DMS 273 (cell line): ENCODE data around the gene HDLBP.

Experiments
- DNase-seq: peaks from one replicate; lab custom pipeline; 2025; ENCODE audit not compliant: unreplicated experiment; lab: John Stamatoyannopoulos, UW

Gene HDLBP

GRCh38 chr2:241229563-241230401, 85.7 kb downstream of the HDLBP start:
- DNase-seq: no peak

DNA sequence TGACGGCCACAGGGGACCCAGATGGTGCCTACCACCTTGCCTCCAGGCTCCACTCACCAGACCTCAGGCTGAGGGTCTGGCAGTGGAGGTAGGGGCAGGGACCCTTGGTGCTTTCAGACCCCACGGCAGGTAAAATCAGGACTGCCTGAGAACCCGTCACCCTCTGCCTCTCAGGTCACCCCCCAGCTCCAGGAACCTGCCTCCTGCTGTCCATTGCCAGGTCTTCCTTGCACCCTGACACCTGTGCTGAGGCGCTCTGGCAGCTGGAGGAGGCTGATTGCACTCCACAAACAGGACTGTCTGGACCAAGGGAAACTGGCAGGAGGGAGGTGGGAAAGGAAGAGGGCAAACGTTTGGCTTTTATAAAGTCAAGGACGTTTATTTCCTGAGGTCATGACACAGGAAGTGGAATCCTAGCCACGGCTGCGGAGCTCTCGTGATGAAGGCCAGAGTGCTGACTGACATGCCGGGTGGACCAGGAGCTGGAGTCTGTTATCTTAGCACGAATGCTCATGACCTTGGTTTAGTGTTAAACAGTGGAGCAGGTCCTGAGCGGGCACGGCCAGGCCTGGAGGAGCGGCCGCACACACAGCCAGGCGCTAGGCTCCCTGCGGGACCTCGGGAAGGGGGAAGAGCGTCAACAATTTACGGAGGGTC, 86.5 kb downstream of the HDLBP start:
- no peak for DNase-seq

DNA sequence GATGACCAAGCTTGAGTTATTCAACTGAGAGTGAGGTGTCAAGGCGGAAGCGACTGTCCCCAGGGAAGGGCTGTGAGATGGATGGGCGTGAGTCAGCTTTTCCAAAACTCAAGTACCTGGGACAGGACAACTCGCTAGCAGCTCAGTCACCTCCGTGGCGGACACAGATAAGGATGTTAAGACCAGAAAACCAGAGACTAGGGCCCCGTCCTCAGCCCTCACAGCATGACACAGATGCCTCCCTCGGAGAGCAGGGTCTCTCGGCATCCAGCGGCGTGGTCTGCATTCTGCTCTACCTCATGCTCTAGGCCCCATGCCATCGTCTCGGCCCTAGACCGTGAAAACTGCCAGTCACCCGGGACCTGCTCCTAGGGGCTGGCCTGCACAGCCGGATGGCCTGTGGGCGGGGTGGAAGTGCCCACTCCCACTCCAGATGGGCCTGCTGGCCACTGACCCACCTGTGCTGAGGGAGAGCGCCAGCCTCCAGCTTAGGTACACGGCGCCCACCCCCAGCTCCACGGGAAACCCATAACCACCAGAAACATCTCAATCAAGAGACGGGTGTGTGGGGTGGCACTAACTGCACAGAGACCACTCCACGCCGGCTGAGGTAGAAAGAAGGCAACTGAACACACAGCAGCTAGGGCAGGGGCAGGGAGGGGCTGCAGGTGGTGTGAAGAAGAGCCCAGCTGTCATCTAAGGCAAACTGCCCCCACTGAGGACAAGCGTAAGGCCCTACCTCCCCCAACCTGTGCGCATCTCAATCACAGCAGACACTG, 87.2 kb downstream of the HDLBP start:
- no peak for DNase-seq

DNA sequence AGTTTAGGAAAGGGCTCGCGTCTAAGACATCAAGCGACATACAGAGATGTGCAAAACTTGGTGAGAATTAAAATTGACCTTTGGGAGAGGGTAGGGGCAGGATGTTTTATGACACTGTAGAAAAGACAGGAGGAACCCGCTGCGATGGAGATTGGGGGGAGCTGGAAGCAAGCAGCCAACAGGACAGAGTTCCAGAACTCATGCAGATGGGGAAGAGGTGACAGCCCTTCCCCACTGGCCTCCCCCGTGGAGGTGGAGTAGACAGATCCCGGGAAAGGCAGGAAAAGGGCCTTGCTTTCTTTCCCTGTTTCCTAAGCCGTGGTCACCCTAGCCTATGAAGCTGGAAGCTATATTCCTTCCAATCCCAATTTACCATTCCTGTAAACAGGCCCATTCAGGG, 87.9 kb downstream of the HDLBP start:
- DNase-seq: no peak

- DNase-seq: no peak
These were observed 88.5 kb downstream of the HDLBP start for GRCh38 chr2:241226723-241227572.

GRCh38 chr2:241225983-241226382, 89.5 kb downstream of the HDLBP start:
- no peak for DNase-seq

DNA sequence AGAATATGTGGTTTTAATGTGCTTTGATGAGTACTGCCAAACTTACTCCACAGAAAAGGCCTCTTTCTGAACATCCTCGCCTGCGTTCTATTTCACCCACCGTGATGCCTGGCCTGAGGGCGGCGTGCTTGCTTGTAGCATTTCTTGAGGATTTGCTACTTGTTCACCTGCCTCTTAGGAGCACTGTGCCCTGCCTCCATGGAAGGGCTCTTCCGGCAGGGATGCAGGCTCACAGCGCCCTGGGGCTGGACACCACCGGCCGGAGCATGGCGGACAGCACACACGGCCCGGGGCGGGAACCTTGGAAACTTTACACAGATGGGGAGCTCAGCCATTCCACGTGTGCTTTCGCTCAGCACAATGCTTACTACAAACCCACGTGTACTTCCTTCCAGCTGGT, 89.9 kb downstream of the HDLBP start:
- DNase-seq: no peak

DNA sequence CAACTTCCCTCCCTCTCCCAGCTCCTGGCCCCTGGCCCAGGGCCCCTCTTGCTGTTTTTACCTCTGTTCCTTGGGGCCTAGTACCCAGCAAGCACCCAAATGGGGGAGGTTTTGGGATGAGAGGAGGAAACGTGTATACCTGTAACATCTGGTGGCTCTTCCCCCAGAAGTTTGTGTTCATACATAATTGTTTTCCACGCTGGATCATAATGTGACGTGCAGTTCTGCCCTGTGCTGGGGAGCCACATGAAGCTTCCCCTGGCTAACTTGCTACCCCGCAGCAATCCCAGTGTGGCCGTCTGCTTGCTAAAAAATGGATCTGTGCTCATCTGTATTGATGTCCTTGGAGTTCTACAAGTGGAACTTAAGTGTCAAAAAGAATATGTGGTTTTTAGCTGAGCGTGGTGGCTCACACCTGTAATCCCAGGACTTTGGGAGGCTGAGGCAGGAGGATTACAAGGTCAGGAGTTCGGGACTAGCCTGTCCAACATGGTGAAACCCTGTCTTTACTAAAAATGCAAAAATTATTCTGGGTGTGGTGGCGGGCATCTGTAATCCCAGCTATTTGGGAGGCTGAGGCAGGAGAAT, 90.5 kb downstream of the HDLBP start:
- no peak for DNase-seq

DNA sequence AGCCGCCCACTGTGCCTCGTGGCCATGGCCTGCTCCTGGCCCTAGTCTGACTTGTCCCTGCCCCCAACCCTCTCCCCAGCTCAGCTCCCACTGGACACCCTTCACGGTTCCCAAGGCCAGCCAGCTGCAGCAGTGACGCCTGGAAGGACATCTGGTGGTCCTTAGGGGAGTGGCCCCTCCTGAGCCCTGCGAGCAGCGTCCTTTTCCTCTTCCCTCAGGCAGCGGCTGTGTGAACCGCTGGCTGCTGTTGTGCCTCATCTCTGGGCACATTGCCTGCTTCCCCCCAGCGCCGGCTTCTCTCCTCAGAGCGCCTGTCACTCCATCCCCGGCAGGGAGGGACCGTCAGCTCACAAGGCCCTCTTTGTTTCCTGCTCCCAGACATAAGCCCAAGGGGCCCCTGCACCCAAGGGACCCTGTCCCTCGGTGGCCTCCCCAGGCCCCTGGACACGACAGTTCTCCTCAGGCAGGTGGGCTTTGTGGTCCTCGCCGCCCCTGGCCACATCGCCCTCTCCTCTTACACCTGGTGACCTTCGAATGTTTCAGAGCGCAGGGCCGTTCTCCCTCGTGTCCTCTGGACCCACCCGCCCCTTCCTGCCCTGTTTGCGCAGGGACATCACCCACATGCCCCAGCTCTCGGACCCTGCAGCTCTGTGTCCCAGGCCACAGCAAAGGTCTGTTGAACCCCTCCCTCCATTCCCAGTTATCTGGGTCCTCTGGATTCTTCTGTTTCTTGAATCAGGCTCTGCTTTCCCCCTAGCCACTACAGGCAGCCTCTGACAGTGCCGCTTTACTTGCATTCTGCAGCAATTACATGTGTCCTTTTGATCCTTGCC, 91.2 kb downstream of the HDLBP start:
- peak; percentile 43 for DNase-seq

DNA sequence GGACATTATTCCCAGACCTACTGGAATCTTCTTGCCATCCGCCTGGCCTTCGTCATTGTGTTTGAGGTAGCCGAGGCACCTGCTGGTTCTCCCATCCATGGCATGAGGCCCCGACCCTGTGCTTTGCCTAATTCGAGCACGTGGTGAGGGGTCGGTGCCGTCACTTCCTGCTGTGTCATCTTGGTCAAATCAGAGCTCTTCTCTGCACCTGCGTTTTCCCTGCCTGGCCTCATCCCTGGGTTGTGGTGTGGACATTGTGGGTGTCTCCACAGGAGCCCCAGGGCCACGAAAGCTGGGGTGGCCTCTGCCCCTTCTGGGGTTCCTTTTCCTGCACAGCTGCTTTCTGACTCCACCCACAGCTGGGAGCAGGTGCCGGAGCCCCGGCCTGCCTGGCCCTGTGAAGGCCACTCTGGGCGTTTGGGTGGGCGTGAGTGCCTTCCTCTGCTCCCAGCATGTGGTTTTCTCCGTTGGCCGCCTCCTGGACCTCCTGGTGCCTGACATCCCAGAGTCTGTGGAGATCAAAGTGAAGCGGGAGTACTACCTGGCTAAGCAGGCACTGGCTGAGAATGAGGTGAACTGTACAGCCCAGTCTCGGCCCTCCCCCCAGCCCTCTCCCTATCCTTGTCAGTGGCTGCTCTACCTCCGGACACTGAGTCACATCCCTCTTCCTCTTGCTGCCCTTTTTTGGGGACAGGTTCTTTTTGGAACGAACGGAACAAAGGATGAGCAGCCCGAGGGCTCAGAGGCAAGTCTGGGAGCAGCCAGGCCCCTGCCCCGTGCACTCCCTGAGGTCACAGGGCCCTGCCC, 92.1 kb downstream of the HDLBP start:
- no peak for DNase-seq

DNA sequence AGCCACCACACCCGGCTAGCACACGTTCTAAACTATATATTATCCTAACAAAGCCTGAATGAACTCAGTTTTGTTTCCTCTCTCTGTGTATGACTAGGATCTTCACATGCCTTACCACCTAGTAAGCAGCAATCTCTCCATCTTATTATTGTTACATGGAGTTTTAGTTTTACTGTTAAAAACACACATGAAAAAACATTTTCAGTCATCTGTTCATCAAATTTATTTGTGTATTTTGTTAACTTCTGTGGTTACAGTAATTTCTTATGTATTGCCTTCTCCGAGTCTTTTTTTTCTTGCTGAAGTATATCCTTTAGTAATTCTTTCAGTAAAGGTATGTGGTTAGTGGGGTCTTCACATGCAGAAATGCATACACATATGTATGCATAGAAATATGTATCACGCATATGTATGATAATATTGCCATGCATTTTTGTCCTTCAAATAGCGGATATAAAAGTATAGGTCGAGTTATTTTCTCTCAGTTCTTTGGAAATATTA, 95.6 kb downstream of the HDLBP start:
- DNase-seq: no peak

DNA sequence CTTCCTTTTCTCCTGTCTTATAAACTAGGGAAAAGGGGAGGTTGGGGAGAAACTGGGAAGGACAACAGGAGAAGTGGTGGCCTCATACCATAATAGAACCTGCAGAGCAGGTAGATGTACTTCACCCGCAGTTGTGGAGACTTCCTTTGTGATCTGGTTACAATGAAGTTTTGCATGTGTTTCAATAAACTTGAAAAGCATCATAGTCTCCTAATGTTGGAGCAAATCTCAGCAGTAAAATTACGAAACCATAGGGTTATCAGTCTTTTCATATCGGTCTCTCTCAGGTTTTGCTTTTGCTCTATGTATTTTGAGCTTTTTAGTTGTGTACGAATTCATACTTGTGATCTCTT, 96.5 kb downstream of the HDLBP start:
- DNase-seq: no peak

DNA sequence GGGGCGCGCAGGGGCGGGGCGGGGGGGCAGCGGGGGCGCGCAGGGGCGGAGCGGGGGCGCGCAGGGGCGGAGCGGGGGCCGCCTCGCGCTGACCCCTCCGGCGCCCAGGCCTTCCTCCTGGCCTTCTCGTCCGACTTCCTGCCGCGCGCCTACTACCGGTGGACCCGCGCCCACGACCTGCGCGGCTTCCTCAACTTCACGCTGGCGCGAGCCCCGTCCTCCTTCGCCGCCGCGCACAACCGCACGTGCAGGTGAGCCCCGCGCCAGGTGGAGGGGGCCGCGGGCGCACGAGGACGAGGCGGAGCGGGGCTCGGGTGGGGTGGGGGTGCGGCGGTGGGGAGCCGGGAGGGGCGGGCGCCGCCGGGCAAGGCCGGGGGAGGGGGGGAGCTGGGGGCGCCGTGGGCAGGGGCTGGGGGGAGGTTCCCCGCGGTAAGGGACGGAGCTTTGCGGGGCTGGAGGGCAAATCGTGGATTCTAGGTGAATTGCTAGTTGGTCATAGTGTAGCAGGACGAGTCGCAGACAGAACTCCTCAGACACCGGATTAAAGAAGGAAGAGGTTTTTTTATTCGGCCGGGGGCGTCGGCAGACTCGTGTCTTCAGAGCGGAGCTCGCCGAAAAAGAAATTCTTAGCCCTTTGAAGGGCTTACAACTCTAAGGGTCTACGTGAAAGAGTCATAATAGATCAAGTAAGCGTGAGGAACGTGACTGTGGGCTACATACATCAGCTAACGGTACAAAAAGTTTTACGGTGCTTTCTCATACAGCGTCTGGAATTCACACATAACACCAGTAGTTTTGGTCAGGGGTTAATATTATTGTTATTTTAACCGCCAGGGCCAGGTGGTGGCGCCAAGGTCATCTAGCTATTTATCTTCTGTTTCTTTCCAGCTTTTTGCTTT, 97.1 kb downstream of the HDLBP start:
- DNase-seq: peak; percentile 63

- DNase-seq: peak; percentile 73
These were observed 98.0 kb downstream of the HDLBP start for GRCh38 chr2:241217320-241218031.

DNA sequence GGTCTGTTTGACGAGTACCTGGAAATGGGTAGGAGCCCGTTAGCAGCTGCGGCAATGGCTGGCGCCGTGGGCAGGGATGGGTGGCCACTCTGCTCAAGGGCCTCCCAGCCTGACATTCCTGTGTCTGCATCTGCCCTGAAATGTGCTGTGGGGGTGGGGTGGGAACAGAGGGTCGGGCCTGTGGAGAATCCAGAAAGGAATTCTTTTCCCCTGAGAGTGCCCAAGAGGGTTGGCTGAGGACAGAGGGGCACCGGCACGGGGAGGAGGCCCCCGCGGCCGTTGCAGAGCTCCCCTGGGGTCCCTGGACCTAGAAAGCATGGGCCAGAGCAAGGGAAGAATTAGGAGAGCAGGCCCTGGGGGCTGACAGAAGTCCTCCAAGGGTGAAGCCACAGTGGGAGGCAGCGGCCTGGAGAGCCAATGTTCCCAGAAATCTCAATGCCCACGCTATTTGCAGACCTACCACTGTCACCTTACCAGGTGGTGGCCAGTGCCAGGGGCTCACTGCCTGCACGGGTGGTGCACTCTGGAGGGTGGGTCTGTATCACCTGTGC, 99.2 kb downstream of the HDLBP start:
- DNase-seq: no peak

GRCh38 chr2:241215421-241215820, 100.1 kb downstream of the HDLBP start:
- DNase-seq: peak; percentile 75

GRCh38 chr2:241214766-241215165, 100.7 kb downstream of the HDLBP start:
- no peak for DNase-seq
